Left forelimb (tissue), 1 donor: Measurements from ENCODE around the gene VWA5A.

ENCODE experiments used
- DNase-seq: peaks from one replicate; pipeline ENCODE4 v3.0.0-alpha.2; 2018; ENCODE audit warnings: low spot score

VWA5A gene, protein sequence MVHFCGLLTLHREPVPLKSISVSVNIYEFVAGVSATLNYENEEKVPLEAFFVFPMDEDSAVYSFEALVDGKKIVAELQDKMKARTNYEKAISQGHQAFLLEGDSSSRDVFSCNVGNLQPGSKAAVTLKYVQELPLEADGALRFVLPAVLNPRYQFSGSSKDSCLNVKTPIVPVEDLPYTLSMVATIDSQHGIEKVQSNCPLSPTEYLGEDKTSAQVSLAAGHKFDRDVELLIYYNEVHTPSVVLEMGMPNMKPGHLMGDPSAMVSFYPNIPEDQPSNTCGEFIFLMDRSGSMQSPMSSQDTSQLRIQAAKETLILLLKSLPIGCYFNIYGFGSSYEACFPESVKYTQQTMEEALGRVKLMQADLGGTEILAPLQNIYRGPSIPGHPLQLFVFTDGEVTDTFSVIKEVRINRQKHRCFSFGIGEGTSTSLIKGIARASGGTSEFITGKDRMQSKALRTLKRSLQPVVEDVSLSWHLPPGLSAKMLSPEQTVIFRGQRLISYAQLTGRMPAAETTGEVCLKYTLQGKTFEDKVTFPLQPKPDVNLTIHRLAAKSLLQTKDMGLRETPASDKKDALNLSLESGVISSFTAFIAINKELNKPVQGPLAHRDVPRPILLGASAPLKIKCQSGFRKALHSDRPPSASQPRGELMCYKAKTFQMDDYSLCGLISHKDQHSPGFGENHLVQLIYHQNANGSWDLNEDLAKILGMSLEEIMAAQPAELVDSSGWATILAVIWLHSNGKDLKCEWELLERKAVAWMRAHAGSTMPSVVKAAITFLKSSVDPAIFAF

DNA sequence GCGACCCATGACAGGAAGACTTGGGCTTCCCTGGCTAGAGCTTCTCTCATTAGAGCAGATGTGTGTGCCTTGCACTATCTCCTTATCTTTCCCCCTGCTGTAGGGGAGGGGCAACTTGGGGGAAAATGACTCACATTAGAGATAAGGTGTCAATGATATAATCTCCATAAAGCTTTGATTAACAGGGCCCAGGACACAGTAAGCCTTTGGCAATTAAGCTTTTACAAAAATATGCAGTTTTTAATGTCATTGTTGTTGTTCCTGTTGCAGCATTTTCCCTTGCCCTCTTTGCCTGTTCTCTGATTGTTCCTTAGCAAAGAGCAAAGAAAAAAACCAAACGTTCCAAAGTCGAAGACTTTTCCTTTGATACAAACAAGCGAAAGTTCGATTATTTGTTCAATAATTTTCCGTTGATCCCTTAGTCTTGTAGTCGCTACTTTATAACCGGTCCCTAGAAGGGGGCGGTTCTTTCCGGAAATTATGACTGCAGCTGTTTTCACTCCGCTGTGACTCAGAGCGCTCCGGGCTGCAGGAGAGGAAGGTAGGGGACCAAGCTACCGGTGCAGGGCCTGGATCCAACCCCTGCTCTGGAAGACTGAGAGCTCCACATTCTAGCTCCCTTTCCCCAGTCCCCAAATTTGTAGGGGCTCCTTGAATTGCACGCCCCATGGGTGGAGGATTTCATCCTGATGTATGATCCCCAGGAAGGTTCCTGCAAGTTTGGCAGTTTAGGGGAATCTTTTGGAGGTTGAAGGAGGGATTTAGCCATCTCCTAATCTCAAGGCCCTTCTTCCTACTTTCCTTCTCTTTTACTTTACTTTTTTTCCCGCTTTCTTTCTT is at the start of gene VWA5A:
Gene VWA5A, plus strand, starts transcription at position 509 of the 840 bp plus-strand sequence. CDS start 2,062 bp downstream, outside the sequence.
- DNase-seq, result peak; percentile 84

GRCh38 chr11:124068601-124069110 is 46.6 kb upstream of the VWA5A start:
- DNase-seq, result no peak

GRCh38 chr11:124069429-124070401 is 45.5 kb upstream of the VWA5A start:
- DNase-seq, result no peak

DNA sequence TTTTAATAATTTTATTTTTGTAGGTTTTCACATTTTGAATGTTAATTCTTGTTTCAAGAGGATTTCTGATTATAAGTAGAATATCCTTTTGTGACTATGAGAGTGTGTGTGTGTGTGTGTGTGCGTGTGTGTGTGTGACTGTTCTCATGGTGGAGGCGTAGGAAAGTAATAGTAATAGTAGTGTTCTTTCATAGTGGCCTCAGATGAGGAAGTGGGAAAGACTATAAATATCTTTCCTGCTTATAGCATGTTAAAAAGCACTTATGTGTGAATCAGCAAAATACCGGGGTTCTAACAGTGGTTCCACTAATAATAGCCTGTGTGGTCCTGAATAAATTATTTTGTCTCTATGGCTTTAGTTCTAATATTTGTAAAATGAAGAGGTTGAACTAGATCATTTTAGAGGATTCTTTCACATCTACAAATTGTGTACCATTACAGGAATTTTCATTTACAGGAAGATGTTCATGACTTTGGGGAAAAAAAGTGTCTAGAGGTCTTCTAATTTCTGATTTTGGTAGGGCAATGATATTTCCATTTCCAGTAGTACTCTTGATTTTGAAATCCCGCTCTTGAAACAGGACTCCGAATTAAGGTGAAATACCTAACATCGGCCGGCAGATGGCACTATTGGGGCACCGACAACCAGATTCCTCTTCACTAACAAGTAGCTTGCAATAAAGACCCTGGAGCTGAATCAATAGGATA is 44.2 kb upstream of the VWA5A start:
- DNase-seq, result peak; percentile 79

GRCh38 chr11:124071623-124071948 is 43.7 kb upstream of the VWA5A start:
- DNase-seq, result no peak

GRCh38 chr11:124072147-124072546 is 43.1 kb upstream of the VWA5A start:
- no peak for DNase-seq

DNA sequence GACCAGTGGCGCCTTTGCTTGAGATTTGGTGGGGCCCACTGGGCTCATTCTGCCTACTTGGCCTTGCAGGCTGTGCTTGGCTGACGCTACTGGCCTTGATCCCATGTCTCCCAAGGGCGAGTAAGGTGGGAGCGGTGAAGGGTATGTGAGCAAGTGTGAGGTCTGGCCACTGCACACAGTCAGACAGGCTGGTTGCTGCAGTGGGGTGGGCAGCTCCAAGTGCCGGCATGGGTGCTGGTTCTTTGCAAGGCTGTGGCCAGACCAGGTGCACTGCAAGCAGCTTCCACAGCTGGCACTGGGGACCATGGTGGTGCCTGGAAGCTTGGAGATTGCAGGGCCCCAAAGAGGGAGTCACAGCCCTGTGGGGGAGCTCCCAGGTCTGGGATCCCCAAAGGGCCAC is 40.7 kb upstream of the VWA5A start:
- DNase-seq, result no peak

DNA sequence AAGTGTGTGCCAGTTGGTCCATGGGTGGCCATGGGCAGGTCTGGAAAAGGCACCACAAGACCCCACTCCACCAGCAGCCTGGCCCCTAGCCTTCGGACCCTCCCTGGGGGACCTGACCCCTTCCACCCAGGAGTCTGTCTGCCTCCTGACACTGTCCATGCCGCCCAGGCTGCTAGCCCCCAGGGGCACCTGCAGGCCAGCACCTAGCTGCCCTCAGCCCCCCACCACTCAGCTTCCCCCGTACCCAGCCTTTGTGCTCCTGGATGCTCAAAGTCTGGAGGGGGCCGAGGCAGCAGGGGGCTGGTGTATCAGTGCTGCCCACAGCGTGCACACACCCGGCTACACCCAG is 39.8 kb upstream of the VWA5A start:
- no peak for DNase-seq

GRCh38 chr11:124075841-124076651 is 39.2 kb upstream of the VWA5A start:
- no peak for DNase-seq

DNA sequence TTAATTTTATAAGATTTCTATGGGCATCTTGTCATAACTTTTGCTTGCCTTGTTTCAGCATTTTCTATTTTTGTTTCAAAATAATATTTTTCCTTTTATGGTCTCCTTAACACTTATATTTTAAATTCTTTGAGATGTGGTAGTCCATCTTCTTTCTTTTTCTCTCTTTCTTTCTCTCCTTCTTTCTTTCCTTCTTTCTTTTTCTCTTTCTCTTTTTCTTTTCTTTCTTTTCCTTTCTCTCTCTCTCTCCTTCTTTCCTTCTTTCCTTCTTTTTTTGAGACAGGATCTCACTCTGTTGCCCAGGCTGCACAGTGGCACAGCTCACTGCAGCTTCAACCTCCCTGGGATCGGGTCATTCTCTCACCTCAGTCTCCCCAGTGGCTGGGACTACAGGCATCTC is 38.0 kb upstream of the VWA5A start:
- no peak for DNase-seq

GRCh38 chr11:124078591-124078990 is 36.7 kb upstream of the VWA5A start:
- DNase-seq, result no peak

GRCh38 chr11:124079631-124080326 is 35.5 kb upstream of the VWA5A start:
- DNase-seq, result no peak

- no peak for DNase-seq
Measured at GRCh38 chr11:124080327-124081001, 34.8 kb upstream of the VWA5A start.

DNA sequence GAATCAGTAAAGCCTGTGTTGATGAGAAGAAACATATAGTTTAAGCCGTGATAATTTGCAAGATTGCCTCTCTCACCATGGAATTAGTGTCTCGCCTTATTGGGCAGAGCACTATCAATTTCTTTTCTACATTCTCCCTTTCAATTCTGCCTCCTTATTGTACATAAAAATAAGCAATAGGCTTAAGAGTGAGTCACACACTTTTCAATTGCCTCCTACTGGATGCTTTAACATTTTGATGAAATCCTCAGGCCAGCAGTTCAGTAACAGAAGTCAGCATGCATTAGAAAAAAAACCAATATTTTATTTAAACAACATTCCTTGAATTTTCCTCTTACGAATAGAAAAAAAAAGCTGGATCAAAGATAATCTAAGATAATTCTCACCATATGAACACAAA is 33.8 kb upstream of the VWA5A start:
- DNase-seq, result no peak

- DNase-seq, result no peak
Measured at GRCh38 chr11:124082371-124082770, 32.9 kb upstream of the VWA5A start.

- DNase-seq, result no peak
Measured at GRCh38 chr11:124085583-124085982, 29.7 kb upstream of the VWA5A start.

DNA sequence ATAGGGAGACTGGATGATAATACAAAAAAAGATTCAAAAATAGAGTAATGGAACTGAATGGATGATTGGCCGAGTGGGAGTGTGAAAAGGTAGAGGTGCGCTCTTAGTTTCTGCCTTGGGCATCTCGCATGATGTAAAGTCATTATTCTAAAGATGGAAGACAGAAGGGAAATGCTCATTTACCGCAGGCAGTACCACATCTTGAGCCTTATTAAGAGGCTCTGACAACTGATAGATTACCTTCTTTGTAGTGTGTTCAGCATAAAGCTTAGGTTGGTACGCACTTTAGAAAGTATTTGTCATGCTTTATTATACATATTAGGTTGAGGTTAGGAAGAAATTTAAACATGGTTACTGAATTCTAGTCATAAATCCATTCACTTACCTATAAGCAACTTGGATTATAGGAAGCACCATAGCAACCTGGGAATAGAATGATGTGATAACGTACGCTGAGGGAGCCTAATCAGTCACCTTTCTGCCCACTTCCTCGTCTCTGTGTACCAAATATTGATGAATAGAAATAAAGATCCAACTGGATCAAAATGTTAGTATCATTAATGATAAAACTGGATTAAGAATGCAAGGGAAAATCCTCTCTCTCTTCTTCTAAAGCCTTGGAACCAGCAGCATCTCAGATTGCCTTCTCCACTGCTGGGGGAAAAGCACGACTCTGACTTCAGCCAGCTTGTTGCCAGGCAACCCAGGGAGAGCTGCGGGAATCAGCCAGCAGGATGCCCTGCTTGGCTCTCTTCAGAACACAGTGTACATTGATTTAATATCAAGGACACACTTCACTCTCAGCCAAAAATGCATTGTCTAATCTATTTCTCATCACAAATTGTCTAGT is 29.0 kb upstream of the VWA5A start:
- DNase-seq, result no peak
